ENCODE measurements around the gene CUTA. TPM values are rescaled to one million over a fixed set of nuclear protein-coding genes. Genes with fewer than 3 reads are reported as not detected.

The CUTA gene
- polyA plus RNA-seq, 1 of the 3 experiments (the other 2 are of a cell fraction) = 444 TPM

GRCh38 chr6:33412140-33413009 is 5.5 kb downstream of the CUTA start:
- Histone ChIP-seq H3K79me2 (ENCODE audit: insufficient read depth) (peaks cover 61% of the 10 kb centered on the region), H3K36me3 (replicated peaks in 1 of 2; ENCODE audit: control insufficient read depth in 1 of 2, insufficient read depth in 2 of 2, low read length in 1 of 2) (peaks cover 18 to 48% of the 10 kb centered on the region in 2 experiments), H3K9me2 (no peaks in the 10 kb centered on the region), H3K9me3 (no peaks in the 10 kb centered on the region), H4K20me1 (ENCODE audit: insufficient read depth) (0 out of 2 replicates have a peak, but pooled peaks cover 5% of the 10 kb centered on the region), H3K4me3 (ENCODE audit: low read depth in 2 of 2, low read length in 1 of 2) (peak overlapping the region in 1 of 2 experiments; percentile 76; a peak in 2 of 4 replicates), H3F3A (replicated peaks; ENCODE audit: insufficient read depth) (peaks cover 44% of the 10 kb centered on the region), H3K4me2 (peak overlapping the region; percentile 84), H3K27me3 (ENCODE audit: insufficient read depth) (no peaks in the 10 kb centered on the region), H3K27ac (ENCODE audit: low read depth in 2 of 2, low read length in 1 of 2) (0 out of 4 replicates have a peak overlapping the region, but pooled peaks of 1 of the 2 experiments have one; percentile 1), H3K4me1 (ENCODE audit: control insufficient read depth in 1 of 2, insufficient read depth in 2 of 2, low read depth in 1 of 2, low read length in 1 of 2) (peaks cover 8 to 37% of the 10 kb centered on the region in 2 experiments), H3K9ac (no peak overlapping the region), H2AFZ (ENCODE audit: low read depth) (no peak overlapping the region)
- WGBS (ENCODE audit: low lambda C conversion rate) = 99% methylated on average over 10 of the region's 10 CpGs
- TF ChIP-seq MEF2A (IDR thresholded peaks at IDR 0.05; ENCODE audit: borderline replicate concordance, low read depth) = no peak
- TF ChIP-seq, protein P1, sequence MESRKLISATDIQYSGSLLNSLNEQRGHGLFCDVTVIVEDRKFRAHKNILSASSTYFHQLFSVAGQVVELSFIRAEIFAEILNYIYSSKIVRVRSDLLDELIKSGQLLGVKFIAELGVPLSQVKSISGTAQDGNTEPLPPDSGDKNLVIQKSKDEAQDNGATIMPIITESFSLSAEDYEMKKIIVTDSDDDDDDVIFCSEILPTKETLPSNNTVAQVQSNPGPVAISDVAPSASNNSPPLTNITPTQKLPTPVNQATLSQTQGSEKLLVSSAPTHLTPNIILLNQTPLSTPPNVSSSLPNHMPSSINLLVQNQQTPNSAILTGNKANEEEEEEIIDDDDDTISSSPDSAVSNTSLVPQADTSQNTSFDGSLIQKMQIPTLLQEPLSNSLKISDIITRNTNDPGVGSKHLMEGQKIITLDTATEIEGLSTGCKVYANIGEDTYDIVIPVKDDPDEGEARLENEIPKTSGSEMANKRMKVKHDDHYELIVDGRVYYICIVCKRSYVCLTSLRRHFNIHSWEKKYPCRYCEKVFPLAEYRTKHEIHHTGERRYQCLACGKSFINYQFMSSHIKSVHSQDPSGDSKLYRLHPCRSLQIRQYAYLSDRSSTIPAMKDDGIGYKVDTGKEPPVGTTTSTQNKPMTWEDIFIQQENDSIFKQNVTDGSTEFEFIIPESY (IDR thresholded peaks at IDR 0.05; ENCODE audit: borderline replicate concordance, low read depth) = no peak
- TF ChIP-seq TAF1 (IDR thresholded peaks at IDR 0.05; ENCODE audit: borderline replicate concordance, low read depth, low read length) = no peak
- TF ChIP-seq EP300 (IDR thresholded peaks at IDR 0.05; ENCODE audit: borderline replicate concordance in 1 of 2, low read depth in 1 of 2, low read length in 1 of 2) = no peak
- no peak for TF ChIP-seq CTCF (IDR thresholded peaks at IDR 0.05)
- TF ChIP-seq FOXM1 (IDR thresholded peaks at IDR 0.05; ENCODE audit: low read depth) = no peak
- TF ChIP-seq MXI1 (IDR thresholded peaks at IDR 0.05; ENCODE audit: low read depth, low read length) = no peak
- TF ChIP-seq RAD21 (IDR thresholded peaks at IDR 0.05; ENCODE audit: low read length) = no peak
- no peak for TF ChIP-seq RCOR1 (IDR thresholded peaks at IDR 0.05; ENCODE audit: low read length)
- TF ChIP-seq GABPA (IDR thresholded peaks at IDR 0.05; ENCODE audit: low read depth) = no peak
- TF ChIP-seq RXRA (IDR thresholded peaks at IDR 0.05; ENCODE audit: borderline replicate concordance, low read depth) = no peak
- no peak for TF ChIP-seq NRF1 (IDR thresholded peaks at IDR 0.05; ENCODE audit: low read depth, low read length)
- no peak for TF ChIP-seq FOSL2 (IDR thresholded peaks at IDR 0.05; ENCODE audit: borderline replicate concordance, low read depth)
- TF ChIP-seq CHD2 (IDR thresholded peaks at IDR 0.05; ENCODE audit: low read length, partially characterized antibody) = no peak
- TF ChIP-seq SIN3A (IDR thresholded peaks at IDR 0.05; ENCODE audit: borderline replicate concordance, low read depth, low read length) = no peak
- TF ChIP-seq GATA2 (CRISPR knock-in tag; IDR thresholded peaks at IDR 0.05) = no peak
- no peak for TF ChIP-seq RFX5 (IDR thresholded peaks at IDR 0.05; ENCODE audit: low read length)
- TF ChIP-seq EZH2phosphoT487 (IDR thresholded peaks at IDR 0.05; ENCODE audit: borderline replicate concordance, low read depth) = no peak
- TF ChIP-seq YY1 (IDR thresholded peaks at IDR 0.05; ENCODE audit: low read depth) = no peak
- TF ChIP-seq TCF12 (IDR thresholded peaks at IDR 0.05) = no peak
- CTCF ChIA-PET = interaction anchor here (1.0 to 3.1 kb wide), 5 partner anchors 13 to 22 kb away, joined by 3 to 10 read pairs (median 4); no protein-coding TSS in a partner anchor
- POLR2A ChIA-PET = interaction anchor here (1.5 kb wide), 1 partner anchor 10 kb away, joined by 3 read pairs; no protein-coding TSS in a partner anchor
- DNase-seq = no peak

Measured in SK-N-SH (cell line).